Natural killer cell treated with Interleukin-12 subunit alpha and Interleukin-12 subunit beta and Interleukin-15 and Interleukin-18, amount 100 ng/mL, for 72 hours (primary cell): Measurements from ENCODE around the gene PABPN1L. TPM values are rescaled to one million over a fixed set of nuclear protein-coding genes. Genes with fewer than 3 reads are reported as not detected.

ENCODE experiments used
- ATAC-seq, 2 donors: fragments of 150-1000 bp; cut with Tn5 transposase in 1 of 2; sonication (Bioruptor Pico), chemical (Tn5 transposase) in 1 of 2; 2 replicates each; pipeline ENCODE4 v1.10.0; 2021
- DNase-seq: peaks from one replicate; pipeline ENCODE4 v3.0.0; 2022; ENCODE audit warnings: low spot score
- H3K27ac Mint-ChIP-seq, 2 donors: 1 replicate in 1 of 2; 2 replicates in 1 of 2; pipeline ENCODE4 v1.8.0; 2022; ENCODE audit warnings: mixed read lengths in 2 of 2, mild to moderate bottlenecking in 1 of 2, moderate library complexity in 1 of 2
- H3K27me3 Mint-ChIP-seq, 2 donors: 1 replicate in 1 of 2; 2 replicates in 1 of 2; pipeline ENCODE4 v1.8.0; 2022; ENCODE audit warnings: mixed read lengths in 2 of 2
- H3K36me3 Mint-ChIP-seq: one replicate; pipeline ENCODE4 v1.8.0; 2022; ENCODE audit warnings: mixed read lengths
- H3K4me1 Mint-ChIP-seq, 2 donors: 1 replicate in 1 of 2; 2 replicates in 1 of 2; pipeline ENCODE4 v1.8.0; 2022; ENCODE audit warnings: low read depth in 2 of 2, mixed read lengths in 2 of 2, mild to moderate bottlenecking in 1 of 2
- H3K4me3 Mint-ChIP-seq: one replicate; pipeline ENCODE4 v1.8.0; 2022; ENCODE audit warnings: mixed read lengths
- H3K9me3 Mint-ChIP-seq: 2 replicates; pipeline ENCODE4 v1.8.0; 2022; ENCODE audit warnings: mixed read lengths
- total RNA-seq, 2 donors: library from RNA; stranded (reverse); gene quantifications; one replicate each; pipeline ENCODE4 v1.2.3, GENCODE V29; 2022

Gene PABPN1L
- total RNA-seq, 2 donors from 2014 or later: not detected

- no peak for DNase-seq
- Mint-ChIP-seq H3K27ac (no peak overlapping the region), H3K4me1 (peaks cover 8 to 9% of the 10 kb centered on the region in 2 donors), H3K4me3 (no peak overlapping the region), H3K36me3 (no peaks in the 10 kb centered on the region), H3K27me3 (peaks cover 0 to 2% of the 10 kb centered on the region in 2 donors), H3K9me3 (no peaks in the 10 kb centered on the region)
- ATAC-seq: no peak
Measured at GRCh38 chr16:88906535-88907105, 40.2 kb upstream of the PABPN1L start.

GRCh38 chr16:88906020-88906419, 39.6 kb upstream of the PABPN1L start:
- DNase-seq (no peak), ATAC-seq (no peak)
- Mint-ChIP-seq H3K27ac (no peak overlapping the region), H3K27me3 (peaks cover 0 to 2% of the 10 kb centered on the region in 2 donors), H3K4me1 (peaks cover 8 to 9% of the 10 kb centered on the region in 2 donors), H3K36me3 (no peaks in the 10 kb centered on the region), H3K4me3 (no peak overlapping the region), H3K9me3 (no peaks in the 10 kb centered on the region)

- Mint-ChIP-seq H3K36me3 (no peaks in the 10 kb centered on the region), H3K4me3 (no peak overlapping the region), H3K27ac (no peak overlapping the region), H3K27me3 (peaks cover 0 to 2% of the 10 kb centered on the region in 2 donors), H3K4me1 (peaks cover 8 to 9% of the 10 kb centered on the region in 2 donors), H3K9me3 (no peaks in the 10 kb centered on the region)
- DNase-seq: no peak
- ATAC-seq: peak in 1 of 2 donors; percentile 54
Measured at GRCh38 chr16:88905563-88905962, 39.1 kb upstream of the PABPN1L start.

GRCh38 chr16:88904676-88905365, 38.4 kb upstream of the PABPN1L start:
- no peak for ATAC-seq
- H3K4me3 Mint-ChIP-seq: no peak overlapping the region

GRCh38 chr16:88903267-88903666, 36.8 kb upstream of the PABPN1L start:
- ATAC-seq: no peak
- H3K27me3 Mint-ChIP-seq: peaks cover 0 to 2% of the 10 kb centered on the region in 2 donors
- no peaks in the 10 kb centered on the region for H3K36me3 Mint-ChIP-seq
- no peak for DNase-seq
- H3K9me3 Mint-ChIP-seq: no peaks in the 10 kb centered on the region
- H3K4me1 Mint-ChIP-seq: peaks cover 8 to 9% of the 10 kb centered on the region in 2 donors
- no peak overlapping the region for H3K4me3 Mint-ChIP-seq
- no peak overlapping the region for H3K27ac Mint-ChIP-seq

More at GRCh38 chr16:88904676-88905365, 38.4 kb upstream of the PABPN1L start:
- H3K27ac Mint-ChIP-seq: no peak overlapping the region
- DNase-seq: no peak
- H3K27me3 Mint-ChIP-seq: peaks cover 0 to 2% of the 10 kb centered on the region in 2 donors
- H3K9me3 Mint-ChIP-seq: no peaks in the 10 kb centered on the region
- peaks cover 8 to 9% of the 10 kb centered on the region in 2 donors for H3K4me1 Mint-ChIP-seq
- H3K36me3 Mint-ChIP-seq: no peaks in the 10 kb centered on the region

- H3K27ac Mint-ChIP-seq: no peak overlapping the region
- ATAC-seq (no peak), DNase-seq (no peak)
- peaks cover 8 to 9% of the 10 kb centered on the region in 2 donors for H3K4me1 Mint-ChIP-seq
- H3K36me3 Mint-ChIP-seq: no peaks in the 10 kb centered on the region
- H3K27me3 Mint-ChIP-seq: peaks cover 0 to 2% of the 10 kb centered on the region in 2 donors
- no peak overlapping the region for H3K4me3 Mint-ChIP-seq
- H3K9me3 Mint-ChIP-seq: no peaks in the 10 kb centered on the region
Measured at GRCh38 chr16:88902744-88903143, 36.3 kb upstream of the PABPN1L start.

GRCh38 chr16:88901718-88902337, 35.4 kb upstream of the PABPN1L start:
- Mint-ChIP-seq H3K27ac (no peak overlapping the region), H3K36me3 (no peaks in the 10 kb centered on the region), H3K9me3 (no peaks in the 10 kb centered on the region), H3K4me1 (peaks cover 8 to 9% of the 10 kb centered on the region in 2 donors), H3K27me3 (peaks cover 0 to 2% of the 10 kb centered on the region in 2 donors), H3K4me3 (no peak overlapping the region)
- ATAC-seq: no peak
- DNase-seq: no peak

GRCh38 chr16:88900662-88901052, 34.2 kb upstream of the PABPN1L start:
- Mint-ChIP-seq H3K9me3 (no peaks in the 10 kb centered on the region), H3K27ac (no peak overlapping the region), H3K36me3 (no peaks in the 10 kb centered on the region), H3K27me3 (peaks cover 0 to 2% of the 10 kb centered on the region in 2 donors), H3K4me3 (no peak overlapping the region), H3K4me1 (peaks cover 2 to 4% of the 10 kb centered on the region in 2 donors)
- no peak for DNase-seq
- no peak for ATAC-seq

GRCh38 chr16:88899901-88900661, 33.6 kb upstream of the PABPN1L start:
- peaks cover 0 to 2% of the 10 kb centered on the region in 2 donors for H3K27me3 Mint-ChIP-seq
- H3K4me3 Mint-ChIP-seq: no peak overlapping the region
- H3K4me1 Mint-ChIP-seq: peaks cover 2 to 4% of the 10 kb centered on the region in 2 donors
- no peaks in the 10 kb centered on the region for H3K9me3 Mint-ChIP-seq
- DNase-seq (no peak), ATAC-seq (no peak)
- no peaks in the 10 kb centered on the region for H3K36me3 Mint-ChIP-seq
- H3K27ac Mint-ChIP-seq: no peak overlapping the region

GRCh38 chr16:88897696-88898425, 31.4 kb upstream of the PABPN1L start:
- no peaks in the 10 kb centered on the region for H3K36me3 Mint-ChIP-seq
- H3K4me3 Mint-ChIP-seq: no peak overlapping the region
- ATAC-seq (no peak), DNase-seq (no peak)
- H3K27ac Mint-ChIP-seq: no peak overlapping the region
- no peaks in the 10 kb centered on the region for H3K9me3 Mint-ChIP-seq
- H3K4me1 Mint-ChIP-seq: peaks cover 0 to 2% of the 10 kb centered on the region in 2 donors
- H3K27me3 Mint-ChIP-seq: peaks cover 0 to under 1% of the 10 kb centered on the region in 2 donors

GRCh38 chr16:88896238-88897070, 30.0 kb upstream of the PABPN1L start:
- no peak overlapping the region for H3K27ac Mint-ChIP-seq
- H3K36me3 Mint-ChIP-seq: no peaks in the 10 kb centered on the region
- DNase-seq (no peak), ATAC-seq (no peak)
- no peak overlapping the region for H3K4me3 Mint-ChIP-seq
- H3K9me3 Mint-ChIP-seq: no peaks in the 10 kb centered on the region
- no peaks in the 10 kb centered on the region for H3K4me1 Mint-ChIP-seq
- no peaks in the 10 kb centered on the region for H3K27me3 Mint-ChIP-seq

GRCh38 chr16:88895335-88895734, 28.9 kb upstream of the PABPN1L start:
- no peak for DNase-seq
- H3K4me1 Mint-ChIP-seq: no peaks in the 10 kb centered on the region
- no peak overlapping the region for H3K4me3 Mint-ChIP-seq
- no peaks in the 10 kb centered on the region for H3K36me3 Mint-ChIP-seq
- H3K27me3 Mint-ChIP-seq: no peaks in the 10 kb centered on the region
- no peak for ATAC-seq
- H3K27ac Mint-ChIP-seq: no peak overlapping the region
- H3K9me3 Mint-ChIP-seq: no peaks in the 10 kb centered on the region
